ENCODE data around the gene FAM240A.

- no peak for TF ChIP-seq POLR2AphosphoS5 (IDR thresholded peaks at IDR 0.05; ENCODE audit: low read depth, low read length)
- no peak for TF ChIP-seq TAF1 (IDR thresholded peaks at IDR 0.05; ENCODE audit: borderline replicate concordance, insufficient read depth, low read length)
- peak; percentile 96 for TF ChIP-seq FOXP2 (optimal IDR thresholded peaks at IDR 0.05; ENCODE audit: borderline replicate concordance, extremely low read depth, extremely low read length, insufficient read depth)
- TF ChIP-seq SIN3A (IDR thresholded peaks at IDR 0.05; ENCODE audit: borderline replicate concordance, insufficient read depth, low read length) = no peak
- TF ChIP-seq, protein P1, sequence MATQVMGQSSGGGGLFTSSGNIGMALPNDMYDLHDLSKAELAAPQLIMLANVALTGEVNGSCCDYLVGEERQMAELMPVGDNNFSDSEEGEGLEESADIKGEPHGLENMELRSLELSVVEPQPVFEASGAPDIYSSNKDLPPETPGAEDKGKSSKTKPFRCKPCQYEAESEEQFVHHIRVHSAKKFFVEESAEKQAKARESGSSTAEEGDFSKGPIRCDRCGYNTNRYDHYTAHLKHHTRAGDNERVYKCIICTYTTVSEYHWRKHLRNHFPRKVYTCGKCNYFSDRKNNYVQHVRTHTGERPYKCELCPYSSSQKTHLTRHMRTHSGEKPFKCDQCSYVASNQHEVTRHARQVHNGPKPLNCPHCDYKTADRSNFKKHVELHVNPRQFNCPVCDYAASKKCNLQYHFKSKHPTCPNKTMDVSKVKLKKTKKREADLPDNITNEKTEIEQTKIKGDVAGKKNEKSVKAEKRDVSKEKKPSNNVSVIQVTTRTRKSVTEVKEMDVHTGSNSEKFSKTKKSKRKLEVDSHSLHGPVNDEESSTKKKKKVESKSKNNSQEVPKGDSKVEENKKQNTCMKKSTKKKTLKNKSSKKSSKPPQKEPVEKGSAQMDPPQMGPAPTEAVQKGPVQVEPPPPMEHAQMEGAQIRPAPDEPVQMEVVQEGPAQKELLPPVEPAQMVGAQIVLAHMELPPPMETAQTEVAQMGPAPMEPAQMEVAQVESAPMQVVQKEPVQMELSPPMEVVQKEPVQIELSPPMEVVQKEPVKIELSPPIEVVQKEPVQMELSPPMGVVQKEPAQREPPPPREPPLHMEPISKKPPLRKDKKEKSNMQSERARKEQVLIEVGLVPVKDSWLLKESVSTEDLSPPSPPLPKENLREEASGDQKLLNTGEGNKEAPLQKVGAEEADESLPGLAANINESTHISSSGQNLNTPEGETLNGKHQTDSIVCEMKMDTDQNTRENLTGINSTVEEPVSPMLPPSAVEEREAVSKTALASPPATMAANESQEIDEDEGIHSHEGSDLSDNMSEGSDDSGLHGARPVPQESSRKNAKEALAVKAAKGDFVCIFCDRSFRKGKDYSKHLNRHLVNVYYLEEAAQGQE (IDR thresholded peaks at IDR 0.05; ENCODE audit: insufficient read depth in 1 of 2, low read depth in 2 of 2, low read length in 2 of 2) = no peak
Observed at GRCh38 chr3:46566040-46566641, 46.2 kb upstream of the FAM240A start, which contains the start of gene LRRC2.
